SK-N-SH (cell line): ENCODE results near the gene PARD3. TPM values are rescaled to one million over a fixed set of nuclear protein-coding genes. Genes with fewer than 3 reads are reported as not detected.

Source experiments
- CTCF ChIA-PET: fragments of 300-600, 350-600 bp; formaldehyde crosslinking; extraction: SDS; loops from one replicate; lab custom pipeline; 2021; lab: Yijun Ruan, JAX
- POLR2A ChIA-PET: fragments of 350-600 bp; sonication (Branson Sonifier 250); formaldehyde crosslinking; extraction: SDS; loops from one replicate; lab custom pipeline; 2020; ENCODE audit warnings: antibody characterized with exemption, inconsistent platforms; lab: Yijun Ruan, JAX
- DNase-seq: peaks from one replicate; pipeline ENCODE4 v3.0.0; 2012
- H2AFZ ChIP-seq: fragments of 200-600 bp; sonication (generic); 2 replicates; pipeline ENCODE4 v1.8.1; 2016; ENCODE audit warnings: antibody characterized with exemption, mild to moderate bottlenecking, low read depth
- H3F3A ChIP-seq: fragments of 200-600 bp; sonication (generic); replicated peaks from 2 replicates; pipeline ENCODE3; 2016; ENCODE audit warnings: antibody characterized with exemption, mild to moderate bottlenecking; ENCODE audit not compliant: insufficient read depth
- H3K27ac ChIP-seq, 2 experiments: fragments of 200-500 bp in 1 of 2; fragments of 200-600 bp in 1 of 2; sonication (Bioruptor generic) in 1 of 2; sonication (generic), shearing (Covaris generic) in 1 of 2; 2 replicates each; pipeline versions ENCODE4 v1.5.1 to v1.6.1; 2014 to 2016; ENCODE audit warnings: low read depth in 2 of 2, inconsistent platforms in 1 of 2, low read length in 1 of 2, mild to moderate bottlenecking in 1 of 2, mixed read lengths in 1 of 2
- H3K27me3 ChIP-seq: fragments of 200-600 bp; sonication (generic), shearing (Covaris generic); 2 replicates; pipeline ENCODE4 v1.6.1; 2016; ENCODE audit warnings: mixed run types; ENCODE audit not compliant: insufficient read depth
- H3K36me3 ChIP-seq, 2 experiments: fragments of 200-500 bp in 1 of 2; fragments of 200-600 bp in 1 of 2; sonication (Bioruptor generic) in 1 of 2; sonication (generic) in 1 of 2; replicated peaks in 1 of 2; 2 replicates each; pipeline versions ENCODE3 to v1.5.1; 2014 to 2016; ENCODE audit warnings: low read length in 1 of 2, mild to moderate bottlenecking in 1 of 2; ENCODE audit not compliant: insufficient read depth in 2 of 2, control insufficient read depth in 1 of 2
- H3K4me1 ChIP-seq, 2 experiments: fragments of 200-500 bp in 1 of 2; fragments of 200-600 bp in 1 of 2; sonication (Bioruptor generic) in 1 of 2; sonication (generic), shearing (Covaris generic) in 1 of 2; 2 replicates each; pipeline versions ENCODE4 v1.5.1 to v1.6.1; 2014 to 2016; ENCODE audit warnings: low read depth in 1 of 2, low read length in 1 of 2, mixed run types in 1 of 2; ENCODE audit not compliant: insufficient read depth in 2 of 2, control insufficient read depth in 1 of 2
- H3K4me2 ChIP-seq: fragments of 200-600 bp; sonication (generic), shearing (Covaris generic); 2 replicates; pipeline ENCODE4 v1.6.1; 2017; ENCODE audit warnings: mixed run types
- H3K4me3 ChIP-seq, 2 experiments: fragments of 200-500 bp in 1 of 2; fragments of 200-600 bp in 1 of 2; sonication (Bioruptor generic) in 1 of 2; sonication (generic), shearing (Covaris generic) in 1 of 2; 2 replicates each; pipeline versions ENCODE4 v1.5.1 to v1.8.1; 2014 to 2016; ENCODE audit warnings: low read depth in 2 of 2, inconsistent platforms in 1 of 2, low read length in 1 of 2, mild to moderate bottlenecking in 1 of 2, mixed read lengths in 1 of 2, moderate library complexity in 1 of 2
- H3K79me2 ChIP-seq: fragments of 200-600 bp; sonication (generic); 2 replicates; pipeline ENCODE4 v1.8.1; 2017; ENCODE audit warnings: mild to moderate bottlenecking; ENCODE audit not compliant: insufficient read depth
- H3K9ac ChIP-seq: fragments of 200-600 bp; sonication (generic); 2 replicates; pipeline ENCODE4 v1.6.1; 2017; ENCODE audit warnings: mixed run types
- H3K9me2 ChIP-seq: fragments of 200-600 bp; sonication (generic); 2 replicates; pipeline ENCODE4 v1.6.1; 2017; ENCODE audit warnings: mixed run types
- H3K9me3 ChIP-seq: fragments of 200-600 bp; sonication (generic); 2 replicates; pipeline ENCODE4 v1.6.1; 2017; ENCODE audit warnings: mixed run types, mild to moderate bottlenecking, moderate library complexity
- H4K20me1 ChIP-seq: fragments of 200-600 bp; sonication (generic); 2 replicates; pipeline ENCODE4 v1.6.1; 2017; ENCODE audit warnings: mild to moderate bottlenecking, mixed run types; ENCODE audit not compliant: insufficient read depth
- CTCF ChIP-seq: fragments of 200-600 bp; sonication (generic); IDR thresholded peaks from 2 replicates; pipeline ENCODE4 v1.6.1; 2017; ENCODE audit warnings: antibody characterized with exemption, mild to moderate bottlenecking, moderate library complexity
- FOSL2 ChIP-seq: IDR thresholded peaks from 2 replicates; pipeline ENCODE4 v1.4.0; 2012; ENCODE audit warnings: low read depth, mild to moderate bottlenecking, moderate library complexity, borderline replicate concordance
- FOXM1 ChIP-seq: IDR thresholded peaks from 2 replicates; pipeline ENCODE4 v1.4.0; 2012; ENCODE audit warnings: low read depth, mild to moderate bottlenecking
- GATA2 ChIP-seq: sonication (generic); formaldehyde crosslinking; IDR thresholded peaks from 2 replicates; pipeline ENCODE4 v1.5.0; 2020; ENCODE audit warnings: mild to moderate bottlenecking, missing genetic modification reagents
- MXI1 ChIP-seq: IDR thresholded peaks from 2 replicates; pipeline ENCODE4 v1.6.1; 2012; ENCODE audit warnings: mild to moderate bottlenecking, low read depth, low read length, improper control_type of control experiment
- NRF1 ChIP-seq: IDR thresholded peaks from 2 replicates; pipeline ENCODE4 v1.6.1; 2012; ENCODE audit warnings: low read depth, mild to moderate bottlenecking, low read length
- POLR2AphosphoS5 ChIP-seq: IDR thresholded peaks from 2 replicates; pipeline ENCODE4 v1.6.1; 2012; ENCODE audit warnings: low read depth, low read length
- RAD21 ChIP-seq: IDR thresholded peaks from 2 replicates; pipeline ENCODE4 v1.6.1; 2012; ENCODE audit warnings: mild to moderate bottlenecking, low read length
- REST ChIP-seq: IDR thresholded peaks from 2 replicates; pipeline ENCODE4 v1.6.1; 2012; ENCODE audit warnings: mild to moderate bottlenecking, low read depth, low read length, moderate library complexity
- RXRA ChIP-seq: IDR thresholded peaks from 2 replicates; pipeline ENCODE4 v1.4.0; 2012; ENCODE audit warnings: low read depth, mild to moderate bottlenecking, borderline replicate concordance
- SIN3A ChIP-seq: IDR thresholded peaks from 2 replicates; pipeline ENCODE4 v1.6.1; 2012; ENCODE audit warnings: low read depth, mild to moderate bottlenecking, low read length, moderate library complexity, borderline replicate concordance
- SMC3 ChIP-seq: IDR thresholded peaks from 2 replicates; pipeline ENCODE4 v1.6.1; 2012; ENCODE audit warnings: low read depth, low read length, improper control_type of control experiment
- TCF12 ChIP-seq: IDR thresholded peaks from 2 replicates; pipeline ENCODE4 v1.4.0; 2012
- TEAD4 ChIP-seq: IDR thresholded peaks from 2 replicates; pipeline ENCODE4 v1.4.0; 2012; ENCODE audit warnings: mild to moderate bottlenecking, borderline replicate concordance; ENCODE audit not compliant: insufficient read depth
- WGBS: methylation state at CpG from one replicate; pipeline ENCODE4 v1.1.6; 2017; ENCODE audit warnings: low lambda C conversion rate; 5-methylcytosine and 5-hydroxymethylcytosine counted together
- polyA plus RNA-seq, 3 experiments: library from polyadenylated mRNA; depleted of rRNA; stranded (reverse); fragments of >200 nt; gene quantifications; 2 replicates each; pipeline ENCODE4 v1.2.3, GENCODE V29; 2012
- TF ChIP-seq, protein P1 (sequence below): IDR thresholded peaks from 2 replicates; pipeline ENCODE4; 2012

Gene PARD3
- polyA plus RNA-seq, 1 of the 3 experiments (the other 2 are of a cell fraction) = 29.4 TPM

DNA sequence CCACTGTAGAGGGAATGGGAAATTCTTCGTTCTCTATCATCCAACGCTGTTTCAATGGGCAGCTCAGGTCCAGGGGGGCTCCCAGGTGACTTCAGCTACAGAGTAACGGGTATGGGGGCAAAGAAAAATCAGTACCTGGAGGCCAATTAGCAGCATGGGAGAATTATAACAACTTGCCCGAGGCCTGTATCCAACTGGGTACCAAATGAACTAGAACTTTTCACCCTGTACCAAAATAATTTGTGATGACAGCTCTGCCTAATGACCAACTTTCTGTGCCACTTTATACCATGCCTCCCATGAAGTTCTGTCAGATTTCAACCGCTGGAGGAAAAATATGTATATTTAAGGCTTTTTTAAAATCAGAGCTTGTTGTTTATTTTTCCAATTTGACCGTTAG, 467.1 kb downstream of the PARD3 start:
- Histone ChIP-seq H4K20me1 (no peaks in the 10 kb centered on the region), H3F3A (peaks cover 4% of the 10 kb centered on the region), H3K9me3 (no peaks in the 10 kb centered on the region; the same call in 1 of the 2 replicates), H3K9ac (no peak overlapping the region), H3K9me2 (no peaks in the 10 kb centered on the region), H3K36me3 (peaks cover 2 to 29% of the 10 kb centered on the region in 2 experiments), H3K27me3 (no peaks in the 10 kb centered on the region), H3K4me3 (no peak overlapping the region), H3K79me2 (no peaks in the 10 kb centered on the region), H3K4me1 (peaks cover 2 to 28% of the 10 kb centered on the region in 2 experiments; a peak in 3 of 4 replicates), H3K27ac (no peak overlapping the region), H3K4me2 (no peak overlapping the region), H2AFZ (no peak overlapping the region)
- CTCF ChIA-PET = interaction anchor here (0.6 kb wide), 1 partner anchor 333 kb away, joined by 3 read pairs; no protein-coding TSS in a partner anchor
- 95% methylated on average over 6 of the region's 6 CpGs for WGBS
- POLR2A ChIA-PET = no interaction called here
- TF ChIP-seq SIN3A (no peak), TEAD4 (no peak), FOSL2 (no peak), TCF12 (no peak)
- TF ChIP-seq, protein P1, sequence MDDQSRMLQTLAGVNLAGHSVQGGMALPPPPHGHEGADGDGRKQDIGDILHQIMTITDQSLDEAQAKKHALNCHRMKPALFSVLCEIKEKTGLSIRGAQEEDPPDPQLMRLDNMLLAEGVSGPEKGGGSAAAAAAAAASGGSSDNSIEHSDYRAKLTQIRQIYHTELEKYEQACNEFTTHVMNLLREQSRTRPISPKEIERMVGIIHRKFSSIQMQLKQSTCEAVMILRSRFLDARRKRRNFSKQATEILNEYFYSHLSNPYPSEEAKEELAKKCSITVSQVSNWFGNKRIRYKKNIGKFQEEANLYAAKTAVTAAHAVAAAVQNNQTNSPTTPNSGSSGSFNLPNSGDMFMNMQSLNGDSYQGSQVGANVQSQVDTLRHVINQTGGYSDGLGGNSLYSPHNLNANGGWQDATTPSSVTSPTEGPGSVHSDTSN = no peak
- no peak for DNase-seq

DNA sequence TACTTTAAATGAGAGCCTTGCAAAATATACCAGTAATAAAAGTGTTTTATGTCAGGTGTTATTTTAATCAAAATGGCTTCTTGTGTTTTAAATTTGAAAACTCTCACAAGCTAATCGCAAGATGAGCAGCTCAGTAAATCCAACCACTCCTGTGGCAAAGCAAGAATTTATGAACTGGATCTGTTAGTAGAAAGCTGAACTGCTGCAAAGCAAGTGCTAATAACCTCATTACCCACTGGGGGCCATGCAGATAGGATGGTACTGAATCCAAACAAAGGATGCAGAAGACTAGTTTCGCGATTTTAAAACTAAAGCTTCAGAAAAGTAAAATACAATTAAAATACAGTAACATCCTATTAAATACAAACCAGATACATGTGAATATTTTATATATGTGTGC, 468.0 kb downstream of the PARD3 start:
- TF ChIP-seq FOXM1 = no peak
- no peak for TF ChIP-seq GATA2
- no peak for TF ChIP-seq REST
- no peak for TF ChIP-seq CTCF
- no peak for TF ChIP-seq POLR2AphosphoS5
- no peak for TF ChIP-seq RXRA
- TF ChIP-seq NRF1 = no peak
- no peak for TF ChIP-seq RAD21
- TF ChIP-seq MXI1 = no peak
- no peak for TF ChIP-seq SMC3
- TF ChIP-seq, protein P1 = no peak
- no peak for TF ChIP-seq TEAD4
- no peaks in the 10 kb centered on the region for H4K20me1 ChIP-seq
- H3K9ac ChIP-seq = no peak overlapping the region
- H3K27me3 ChIP-seq = no peaks in the 10 kb centered on the region
- H3K36me3 ChIP-seq = peaks cover 2 to 29% of the 10 kb centered on the region in 2 experiments
- H3K9me3 ChIP-seq = no peaks in the 10 kb centered on the region; the same call in 1 of the 2 replicates
- 96% methylated on average over 3 of the region's 3 CpGs for WGBS
- no peak overlapping the region for H3K4me2 ChIP-seq
- H3K27ac ChIP-seq = no peak overlapping the region; a peak in 1 of 4 replicates
- H3K4me1 ChIP-seq = peaks cover 2 to 28% of the 10 kb centered on the region in 2 experiments; a peak in 3 of 4 replicates
- DNase-seq = no peak
- no peak overlapping the region for H3K4me3 ChIP-seq
- no peak overlapping the region for H2AFZ ChIP-seq
- H3K9me2 ChIP-seq = no peaks in the 10 kb centered on the region
- ChIA-PET POLR2A (no interaction called here), CTCF (interaction anchor here (0.6 kb wide), 1 partner anchor 334 kb away, joined by 3 read pairs; no protein-coding TSS in a partner anchor)
- peaks cover 4% of the 10 kb centered on the region for H3F3A ChIP-seq
- no peaks in the 10 kb centered on the region for H3K79me2 ChIP-seq
